CD8-positive, alpha-beta memory T cell (primary cell): ENCODE measurements around the gene MMP17. TPM values are rescaled to one million over a fixed set of nuclear protein-coding genes. Genes with fewer than 3 reads are reported as not detected.

Source experiments
- CTCF ChIA-PET: fragments of 350-600 bp; sonication (Branson Sonifier 250); formaldehyde crosslinking; loops from one replicate; lab custom pipeline; 2021; ENCODE audit warnings: antibody characterized with exemption; lab: Charles Lee
- POLR2A ChIA-PET: fragments of 350-600 bp; sonication (Branson Sonifier 250); formaldehyde crosslinking; loops from one replicate; lab custom pipeline; 2021; ENCODE audit warnings: antibody characterized with exemption; lab: Charles Lee
- DNase-seq, 5 donors: peaks; one replicate each; pipeline versions ENCODE4 v3.0.0 to v3.0.0-alpha.2; 2020 to 2022; ENCODE audit warnings: mixed read lengths in 1 of 5
- H3K27ac ChIP-seq: one replicate; pipeline ENCODE4 v1.7.0; 2013; ENCODE audit warnings: low read depth, mild to moderate bottlenecking, low read length, moderate library complexity
- H3K27me3 ChIP-seq: 2 replicates; pipeline ENCODE4 v1.7.0; 2013; ENCODE audit warnings: low read length, mild to moderate bottlenecking; ENCODE audit not compliant: insufficient read depth, poor library complexity, severe bottlenecking
- H3K36me3 ChIP-seq: 2 replicates; pipeline ENCODE4 v1.7.0; 2013; ENCODE audit warnings: mild to moderate bottlenecking, low read length, moderate library complexity; ENCODE audit not compliant: insufficient read depth
- H3K4me1 ChIP-seq: 2 replicates; pipeline ENCODE4 v1.7.0; 2013; ENCODE audit warnings: mild to moderate bottlenecking, low read length, moderate library complexity; ENCODE audit not compliant: insufficient read depth
- H3K4me3 ChIP-seq: 2 replicates; pipeline ENCODE4 v1.7.0; 2013; ENCODE audit warnings: mild to moderate bottlenecking, low read length
- H3K9me3 ChIP-seq: 2 replicates; pipeline ENCODE4 v1.7.0; 2013; ENCODE audit warnings: mild to moderate bottlenecking, low read length
- H3K27ac Mint-ChIP-seq, 8 donors: one replicate each; pipeline ENCODE4 v1.8.0; 2020 to 2021; ENCODE audit warnings: mixed read lengths in 8 of 8, mild to moderate bottlenecking in 6 of 8, inconsistent platforms in 3 of 8, moderate library complexity in 3 of 8
- H3K27me3 Mint-ChIP-seq, 2 donors: one replicate each; pipeline ENCODE4 v1.8.0; 2020 to 2021; ENCODE audit warnings: mixed read lengths in 2 of 2, mild to moderate bottlenecking in 1 of 2, moderate library complexity in 1 of 2
- H3K36me3 Mint-ChIP-seq, 3 donors: one replicate each; pipeline ENCODE4 v1.8.0; 2020 to 2021; ENCODE audit warnings: mixed read lengths in 3 of 3, inconsistent platforms in 1 of 3, mild to moderate bottlenecking in 1 of 3
- H3K4me1 Mint-ChIP-seq, 3 donors: one replicate each; pipeline ENCODE4 v1.8.0; 2020 to 2021; ENCODE audit warnings: mixed read lengths in 3 of 3, inconsistent platforms in 1 of 3, mild to moderate bottlenecking in 1 of 3
- H3K4me3 Mint-ChIP-seq, 7 donors: one replicate each; pipeline ENCODE4 v1.8.0; 2020 to 2021; ENCODE audit warnings: mixed read lengths in 7 of 7, mild to moderate bottlenecking in 6 of 7, moderate library complexity in 4 of 7, inconsistent platforms in 2 of 7
- H3K9me3 Mint-ChIP-seq, 5 donors: one replicate each; pipeline ENCODE4 v1.8.0; 2020 to 2022; ENCODE audit warnings: mixed read lengths in 5 of 5, mild to moderate bottlenecking in 3 of 5, moderate library complexity in 2 of 5, inconsistent platforms in 1 of 5
- polyA plus RNA-seq: library from polyadenylated mRNA; unstranded; fragments of 300-500 nt; fragmentation: Illumina TruSeq; gene quantifications from one replicate; pipeline ENCODE4 v1.2.3, GENCODE V29; 2021
- total RNA-seq, 2 experiments: library from RNA; stranded (reverse); gene quantifications; one replicate each; pipeline ENCODE4 v1.2.3, GENCODE V29; 2021

MMP17 gene
- total and polyA plus RNA-seq, 3 experiments from 2014 or later = 0.29 TPM; not detected in 2

GRCh38 chr12:131829791-131830334 lies 1.7 kb downstream of the MMP17 start:
- peak overlapping the region in 3 of 7 donors; percentile 32 to 70 (median 66) for H3K4me3 Mint-ChIP-seq
- peaks cover 29 to 44% of the 10 kb centered on the region in 2 donors for H3K27me3 Mint-ChIP-seq
- no peaks in the 10 kb centered on the region for H3K9me3 ChIP-seq
- no peak overlapping the region for H3K27ac Mint-ChIP-seq
- DNase-seq = no peak
- H3K4me3 ChIP-seq = no peak overlapping the region
- no peaks in the 10 kb centered on the region for H3K36me3 ChIP-seq
- CTCF ChIA-PET = interaction anchor here (1.1 kb wide), 1 partner anchor 11 kb away, joined by 3 read pairs; no protein-coding TSS in a partner anchor
- H3K4me1 Mint-ChIP-seq = peaks cover 5 to 22% (median 9%) of the 10 kb centered on the region in 3 donors
- POLR2A ChIA-PET = no interaction called here
- no peaks in the 10 kb centered on the region for H3K36me3 Mint-ChIP-seq
- H3K9me3 Mint-ChIP-seq = no peaks in the 10 kb centered on the region
- no peak overlapping the region for H3K27ac ChIP-seq
- peaks cover 16% of the 10 kb centered on the region for H3K27me3 ChIP-seq
- H3K4me1 ChIP-seq = no peaks in the 10 kb centered on the region

GRCh38 chr12:131830335-131830913 lies 2.2 kb downstream of the MMP17 start:
- H3K27ac Mint-ChIP-seq = no peak overlapping the region
- Histone ChIP-seq H3K4me3 (peak overlapping the region; percentile 20), H3K4me1 (no peaks in the 10 kb centered on the region), H3K27me3 (peaks cover 16% of the 10 kb centered on the region), H3K27ac (no peak overlapping the region), H3K9me3 (no peaks in the 10 kb centered on the region), H3K36me3 (no peaks in the 10 kb centered on the region)
- H3K27me3 Mint-ChIP-seq = peaks cover 29 to 40% of the 10 kb centered on the region in 2 donors
- peak overlapping the region in 6 of 7 donors; percentile 53 to 82 (median 69) for H3K4me3 Mint-ChIP-seq
- H3K9me3 Mint-ChIP-seq = no peaks in the 10 kb centered on the region
- H3K36me3 Mint-ChIP-seq = no peaks in the 10 kb centered on the region
- peak in 1 of 5 donors; percentile 25 for DNase-seq
- H3K4me1 Mint-ChIP-seq = peaks cover 5 to 22% (median 9%) of the 10 kb centered on the region in 3 donors
- CTCF ChIA-PET = interaction anchor here (0.7 kb wide), 1 partner anchor 725 kb away, joined by 4 read pairs; no protein-coding TSS in a partner anchor
- POLR2A ChIA-PET = no interaction called here

GRCh38 chr12:131830914-131831571 lies 2.9 kb downstream of the MMP17 start:
- Mint-ChIP-seq H3K27me3 (peaks cover 27 to 33% of the 10 kb centered on the region in 2 donors), H3K36me3 (no peaks in the 10 kb centered on the region), H3K4me1 (peaks cover 5 to 22% (median 9%) of the 10 kb centered on the region in 3 donors), H3K27ac (no peak overlapping the region), H3K9me3 (no peaks in the 10 kb centered on the region), H3K4me3 (peak overlapping the region; percentile 42 to 82 (median 68))
- H3K9me3 ChIP-seq = no peaks in the 10 kb centered on the region
- peaks cover 16% of the 10 kb centered on the region for H3K27me3 ChIP-seq
- peak overlapping the region; percentile 20 for H3K4me3 ChIP-seq
- POLR2A ChIA-PET = no interaction called here
- CTCF ChIA-PET = interaction anchor here (0.7 kb wide), 1 partner anchor 726 kb away, joined by 4 read pairs; no protein-coding TSS in a partner anchor
- H3K27ac ChIP-seq = no peak overlapping the region
- H3K4me1 ChIP-seq = no peaks in the 10 kb centered on the region
- H3K36me3 ChIP-seq = no peaks in the 10 kb centered on the region
- peak in 2 of 5 donors; percentile 26 to 51 for DNase-seq

GRCh38 chr12:131831635-131832041 lies 3.4 kb downstream of the MMP17 start:
- Histone ChIP-seq H3K4me3 (no peak overlapping the region), H3K36me3 (no peaks in the 10 kb centered on the region), H3K4me1 (no peaks in the 10 kb centered on the region), H3K27me3 (peaks cover 14% of the 10 kb centered on the region), H3K27ac (no peak overlapping the region), H3K9me3 (no peaks in the 10 kb centered on the region)
- H3K36me3 Mint-ChIP-seq = no peaks in the 10 kb centered on the region
- H3K9me3 Mint-ChIP-seq = no peaks in the 10 kb centered on the region
- H3K27ac Mint-ChIP-seq = no peak overlapping the region
- CTCF ChIA-PET = no interaction called here
- H3K4me1 Mint-ChIP-seq = peaks cover 5 to 22% (median 9%) of the 10 kb centered on the region in 3 donors
- no peak for DNase-seq
- peak overlapping the region in 1 of 7 donors; percentile 68 for H3K4me3 Mint-ChIP-seq
- peaks cover 24 to 27% of the 10 kb centered on the region in 2 donors for H3K27me3 Mint-ChIP-seq
- POLR2A ChIA-PET = no interaction called here

- H3K36me3 Mint-ChIP-seq = no peaks in the 10 kb centered on the region
- Histone ChIP-seq H3K9me3 (no peaks in the 10 kb centered on the region), H3K36me3 (no peaks in the 10 kb centered on the region), H3K27ac (no peak overlapping the region), H3K4me3 (no peak overlapping the region), H3K27me3 (peaks cover 9% of the 10 kb centered on the region), H3K4me1 (no peaks in the 10 kb centered on the region)
- ChIA-PET POLR2A (no interaction called here), CTCF (no interaction called here)
- peak overlapping the region in 2 of 7 donors; percentile 25 to 28 for H3K4me3 Mint-ChIP-seq
- no peak overlapping the region for H3K27ac Mint-ChIP-seq
- DNase-seq = no peak
- H3K9me3 Mint-ChIP-seq = no peaks in the 10 kb centered on the region
- H3K4me1 Mint-ChIP-seq = peaks cover 3 to 20% (median 7%) of the 10 kb centered on the region in 3 donors
- peaks cover 18 to 20% of the 10 kb centered on the region in 2 donors for H3K27me3 Mint-ChIP-seq
These were observed 4.4 kb downstream of the MMP17 start for GRCh38 chr12:131832321-131833231.

- H3K36me3 ChIP-seq = no peaks in the 10 kb centered on the region
- no peaks in the 10 kb centered on the region for H3K4me1 ChIP-seq
- no peaks in the 10 kb centered on the region for H3K9me3 ChIP-seq
- Mint-ChIP-seq H3K9me3 (no peaks in the 10 kb centered on the region), H3K4me3 (peak overlapping the region in 1 of 7 donors; percentile 56), H3K36me3 (no peaks in the 10 kb centered on the region), H3K27ac (no peak overlapping the region), H3K4me1 (peaks cover 1 to 18% (median 5%) of the 10 kb centered on the region in 3 donors), H3K27me3 (peaks cover 16 to 18% of the 10 kb centered on the region in 2 donors)
- ChIA-PET POLR2A (no interaction called here), CTCF (no interaction called here)
- no peak overlapping the region for H3K27ac ChIP-seq
- peak in 1 of 5 donors; percentile 36 for DNase-seq
- H3K27me3 ChIP-seq = peaks cover 8% of the 10 kb centered on the region
- H3K4me3 ChIP-seq = no peak overlapping the region
These were observed 5.2 kb downstream of the MMP17 start for GRCh38 chr12:131833288-131833895.

GRCh38 chr12:131833896-131834641 lies 5.9 kb downstream of the MMP17 start:
- Histone ChIP-seq H3K4me1 (no peaks in the 10 kb centered on the region), H3K27me3 (peaks cover 7% of the 10 kb centered on the region), H3K36me3 (no peaks in the 10 kb centered on the region), H3K9me3 (no peaks in the 10 kb centered on the region), H3K4me3 (no peak overlapping the region), H3K27ac (no peak overlapping the region)
- Mint-ChIP-seq H3K4me1 (peaks cover 1 to 16% (median 5%) of the 10 kb centered on the region in 3 donors), H3K4me3 (no peak overlapping the region), H3K27ac (no peak overlapping the region), H3K27me3 (peaks cover 16 to 18% of the 10 kb centered on the region in 2 donors), H3K9me3 (no peaks in the 10 kb centered on the region), H3K36me3 (no peaks in the 10 kb centered on the region)
- peak in 1 of 5 donors; percentile 43 for DNase-seq
- CTCF ChIA-PET = no interaction called here
- POLR2A ChIA-PET = no interaction called here
